ENCODE measurements around the gene PQBP1. TPM values are rescaled to one million over a fixed set of nuclear protein-coding genes. Genes with fewer than 3 reads are reported as not detected.

PQBP1 gene
- total and polyA plus RNA-seq, 2 of the 13 experiments (the other 11 are each of a cell fraction or from before 2014, with no cell fraction given) = 58.1 to 80.9 TPM

GRCh38 chrX:48919947-48920717 is 22.4 kb downstream of the PQBP1 start (continued):
- TF ChIP-seq ZBTB26 (CRISPR knock-in tag; IDR thresholded peaks at IDR 0.05; ENCODE audit: borderline replicate concordance) = no peak
- no peak for TF ChIP-seq TEAD2 (CRISPR knock-in tag; IDR thresholded peaks at IDR 0.05)
- TF ChIP-seq TBL1XR1 (IDR thresholded peaks at IDR 0.05; ENCODE audit: borderline replicate concordance, low read length, partially characterized antibody) = no peak
- no peak for TF ChIP-seq BHLHE40 (IDR thresholded peaks at IDR 0.05; ENCODE audit: low read length)
- TF ChIP-seq PAXIP1 (CRISPR knock-in tag; conservative IDR thresholded peaks at IDR 0.05) = no peak
- no peak for TF ChIP-seq ARNT (IDR thresholded peaks at IDR 0.05)

GRCh38 chrX:48920718-48921104 is 23.0 kb downstream of the PQBP1 start:
- H3K27me3 ChIP-seq (ENCODE audit: control insufficient read depth in 1 of 2, insufficient read depth in 2 of 2, low read length in 2 of 2) = no peaks in the 10 kb centered on the region
- peaks cover 4 to 12% of the 10 kb centered on the region in 2 experiments; a peak in 4 of 5 replicates for H3K36me3 ChIP-seq (replicated peaks in 1 of 2; ENCODE audit: control insufficient read depth in 1 of 2, insufficient read depth in 2 of 2, low read length in 2 of 2)
- H3K4me3 ChIP-seq (replicated peaks in 1 of 3; ENCODE audit: insufficient read depth in 1 of 3, low read depth in 2 of 3, low read length in 3 of 3) = no peak overlapping the region
- 98% methylated on average over 4 of the region's 4 CpGs for WGBS (ENCODE audit: low lambda C conversion rate)
- H3K9me3 ChIP-seq (ENCODE audit: low read length) = no peaks in the 10 kb centered on the region
- H3K27ac ChIP-seq (ENCODE audit: extremely low read length, insufficient read depth, low read length) = no peak overlapping the region
- CTCF ChIA-PET (ENCODE audit: low intra/inter-chr PET ratio, low total read pairs) = no interaction called here
- no peaks in the 10 kb centered on the region for H4K20me1 ChIP-seq (ENCODE audit: insufficient read depth, low read length)
- ATAC-seq = no peak
- in situ Hi-C loops (cut with HindIII; ENCODE audit: extremely low pct_ligation_motif_present, low pct_unique_long_range_greater_than_20kb) = no loop called here
- DNase-seq (ENCODE audit: low spot score) = no peak
- no TSS peak for BruUV-seq (replicated peaks)
- H2AFZ ChIP-seq (ENCODE audit: low read length) = no peak overlapping the region
- H3K9ac ChIP-seq (ENCODE audit: insufficient read depth, low read depth, low read length) = no peak overlapping the region
- peaks cover 13% of the 10 kb centered on the region for H3K79me2 ChIP-seq (ENCODE audit: insufficient read depth, low read length)
- peaks cover 28% of the 10 kb centered on the region for H3K4me1 ChIP-seq (ENCODE audit: insufficient read depth, low read length)
- intact Hi-C loops (cut with micrococcal nuclease; ENCODE audit: unreplicated experiment) = no loop called here
- FAIRE-seq = no peak
- POLR2A ChIA-PET = interaction anchor here (0.5 kb wide), 1 partner anchor 79 kb away, joined by 3 read pairs; no protein-coding TSS in a partner anchor
- H3K4me2 ChIP-seq (ENCODE audit: low read depth, low read length) = no peak overlapping the region
- no peak for TF ChIP-seq HNF1A (IDR thresholded peaks at IDR 0.05; ENCODE audit: low read depth)
- TF ChIP-seq HNF1A (CRISPR knock-in tag; IDR thresholded peaks at IDR 0.05; ENCODE audit: borderline replicate concordance) = no peak
- no peak for TF ChIP-seq ZNF781 (CRISPR knock-in tag; IDR thresholded peaks at IDR 0.05; ENCODE audit: borderline replicate concordance, not compliant biosample characterization)
- no peak for TF ChIP-seq BRF2 (CRISPR knock-in tag; IDR thresholded peaks at IDR 0.05)
